Muscle of leg (tissue), 11 donors: ENCODE measurements around the gene MAB21L4. TPM values are rescaled to one million over a fixed set of nuclear protein-coding genes. Genes with fewer than 3 reads are reported as not detected.

Experiments used
- DNase-seq: peaks from one replicate; pipeline ENCODE4 v3.0.0; 2013
- H3K27ac ChIP-seq: one replicate; pipeline ENCODE4 v1.5.1; 2013; ENCODE audit warnings: mild to moderate bottlenecking, low read length, control low read depth
- H3K27me3 ChIP-seq: one replicate; pipeline ENCODE4 v1.6.1; 2013; ENCODE audit warnings: low read length; ENCODE audit not compliant: control insufficient read depth, insufficient read depth
- H3K36me3 ChIP-seq: one replicate; pipeline ENCODE4 v1.6.1; 2013; ENCODE audit warnings: low read length; ENCODE audit not compliant: control insufficient read depth, insufficient read depth
- H3K4me1 ChIP-seq: one replicate; pipeline ENCODE4 v1.6.1; 2013; ENCODE audit warnings: low read length; ENCODE audit not compliant: control insufficient read depth, insufficient read depth
- H3K4me3 ChIP-seq: one replicate; pipeline ENCODE4 v1.5.1; 2013; ENCODE audit warnings: low read length, control low read depth
- H3K9me3 ChIP-seq: replicated peaks from 2 replicates; pipeline ENCODE4 v1.6.1; 2013; ENCODE audit warnings: low read depth, low read length; ENCODE audit not compliant: control insufficient read depth
- WGBS: methylation state at CpG from one replicate; pipeline ENCODE4 v1.1.5; 2013; ENCODE audit warnings: missing lambda C conversion rate; ENCODE audit not compliant: insufficient coverage; 5-methylcytosine and 5-hydroxymethylcytosine counted together
- polyA plus RNA-seq, 8 donors: library from polyadenylated mRNA; unstranded; fragments of 120-200 nt; gene quantifications; one replicate each; pipeline versions ENCODE4 v1.2.1 to v1.2.3, GENCODE V29; 2013; ENCODE audit warnings: inconsistent platforms in 1 of 8, low replicate concordance in 1 of 8; ENCODE audit not compliant: insufficient read length in 8 of 8, insufficient read depth in 1 of 8
- total RNA-seq: library from RNA; stranded (reverse); fragments of 120-200 nt; gene quantifications from one replicate; pipeline ENCODE4 v1.2.4, GENCODE V29; 2013

MAB21L4 gene
- total and polyA plus RNA-seq, 9 donors = 0.06 to 2.4 (median 0.36) TPM; not detected in 4

- H3K4me1 ChIP-seq = peaks cover 42% of the 10 kb centered on the region
- no peaks in the 10 kb centered on the region for H3K36me3 ChIP-seq
- 86% methylated on average over 10 of the region's 11 CpGs for WGBS
- no peak overlapping the region for H3K4me3 ChIP-seq
- no peak overlapping the region for H3K27ac ChIP-seq
- DNase-seq = no peak
- peaks cover 2% of the 10 kb centered on the region for H3K9me3 ChIP-seq
- H3K27me3 ChIP-seq = no peaks in the 10 kb centered on the region
Observed at GRCh38 chr2:240931319-240931949, 35.5 kb upstream of the MAB21L4 start.

- H3K4me1 ChIP-seq = peaks cover 42% of the 10 kb centered on the region
- no peak overlapping the region for H3K4me3 ChIP-seq
- H3K27ac ChIP-seq = no peak overlapping the region
- H3K9me3 ChIP-seq = peaks cover 2% of the 10 kb centered on the region
- peaks cover 4% of the 10 kb centered on the region for H3K27me3 ChIP-seq
- 58% methylated on average over 26 of the region's 26 CpGs for WGBS
- DNase-seq = no peak
- no peaks in the 10 kb centered on the region for H3K36me3 ChIP-seq
Observed at GRCh38 chr2:240930631-240931318, 34.8 kb upstream of the MAB21L4 start.

DNA sequence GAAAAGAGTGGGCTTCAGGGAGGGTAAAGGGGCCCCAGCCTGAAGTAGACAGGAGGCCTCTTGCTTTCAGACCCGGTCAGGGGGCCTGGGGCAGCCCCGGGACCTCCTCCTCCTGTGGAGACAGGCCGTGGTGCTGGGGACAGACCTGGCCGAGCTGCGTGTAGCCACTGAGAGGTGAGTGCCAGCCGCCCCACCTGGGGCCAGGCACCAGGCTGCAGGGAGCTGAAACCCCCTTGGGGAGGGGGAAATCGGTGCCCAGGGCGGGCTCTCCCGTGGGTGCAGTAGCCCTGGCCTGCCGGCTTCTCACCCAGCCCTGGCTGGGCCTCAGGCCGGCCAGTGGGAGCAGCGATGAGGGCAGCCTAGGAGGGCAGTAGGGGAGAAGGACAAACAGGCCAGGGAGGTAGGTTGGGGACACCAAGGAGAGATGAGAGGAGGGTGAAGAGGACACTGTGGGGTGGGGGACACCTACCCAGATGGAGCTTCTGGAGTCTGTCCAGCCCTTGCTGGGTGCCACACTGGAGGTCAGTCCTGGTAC, 34.2 kb upstream of the MAB21L4 start:
- no peak overlapping the region for H3K27ac ChIP-seq
- peaks cover 2% of the 10 kb centered on the region for H3K9me3 ChIP-seq
- 73% methylated on average over 9 of the region's 12 CpGs for WGBS
- no peaks in the 10 kb centered on the region for H3K36me3 ChIP-seq
- no peak for DNase-seq
- no peak overlapping the region for H3K4me3 ChIP-seq
- peaks cover 4% of the 10 kb centered on the region for H3K27me3 ChIP-seq
- H3K4me1 ChIP-seq = peaks cover 38% of the 10 kb centered on the region

GRCh38 chr2:240929364-240930095, 33.6 kb upstream of the MAB21L4 start:
- H3K4me1 ChIP-seq = peaks cover 32% of the 10 kb centered on the region
- WGBS = 47% methylated on average over 5 of the region's 10 CpGs
- DNase-seq = no peak
- H3K9me3 ChIP-seq = peaks cover 2% of the 10 kb centered on the region
- no peak overlapping the region for H3K27ac ChIP-seq
- H3K4me3 ChIP-seq = no peak overlapping the region
- no peaks in the 10 kb centered on the region for H3K36me3 ChIP-seq
- peaks cover 4% of the 10 kb centered on the region for H3K27me3 ChIP-seq

GRCh38 chr2:240928476-240929363, 32.8 kb upstream of the MAB21L4 start:
- peaks cover 2% of the 10 kb centered on the region for H3K9me3 ChIP-seq
- 86% methylated on average over 20 of the region's 24 CpGs for WGBS
- DNase-seq = no peak
- no peak overlapping the region for H3K4me3 ChIP-seq
- no peak overlapping the region for H3K27ac ChIP-seq
- no peaks in the 10 kb centered on the region for H3K36me3 ChIP-seq
- peaks cover 25% of the 10 kb centered on the region for H3K4me1 ChIP-seq
- H3K27me3 ChIP-seq = peaks cover 4% of the 10 kb centered on the region

DNA sequence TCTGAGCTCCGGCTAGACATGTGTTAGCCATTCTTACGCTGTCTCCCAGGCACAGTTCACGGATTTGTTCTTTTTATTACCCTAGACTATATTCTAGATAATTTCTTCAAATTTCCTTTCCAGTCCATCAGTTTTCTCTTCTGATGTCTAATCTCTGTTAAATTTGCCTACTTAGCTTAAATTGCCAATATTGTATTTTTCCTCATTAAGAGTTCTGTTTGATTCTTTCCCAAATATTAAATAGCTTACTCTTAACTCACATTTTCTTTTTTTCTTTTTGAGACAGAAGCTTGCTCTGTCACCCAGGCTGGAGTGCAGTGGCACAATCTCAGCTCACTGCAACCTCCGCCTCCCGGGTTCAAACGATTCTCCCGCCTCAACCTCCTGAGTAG, 31.4 kb upstream of the MAB21L4 start:
- no peak for DNase-seq
- Histone ChIP-seq H3K4me3 (no peak overlapping the region), H3K27me3 (peaks cover 4% of the 10 kb centered on the region), H3K4me1 (peaks cover 18% of the 10 kb centered on the region), H3K36me3 (no peaks in the 10 kb centered on the region), H3K9me3 (peaks cover 2% of the 10 kb centered on the region), H3K27ac (no peak overlapping the region)
- WGBS = 89% methylated on average over 5 of the region's 7 CpGs

- Histone ChIP-seq H3K4me3 (no peak overlapping the region), H3K9me3 (peaks cover 2% of the 10 kb centered on the region), H3K36me3 (no peaks in the 10 kb centered on the region), H3K27me3 (peaks cover 4% of the 10 kb centered on the region), H3K27ac (no peak overlapping the region), H3K4me1 (peaks cover 19% of the 10 kb centered on the region)
- DNase-seq = no peak
- WGBS = 42% methylated on average over 31 of the region's 38 CpGs
Observed at GRCh38 chr2:240926516-240927389, 30.8 kb upstream of the MAB21L4 start.

DNA sequence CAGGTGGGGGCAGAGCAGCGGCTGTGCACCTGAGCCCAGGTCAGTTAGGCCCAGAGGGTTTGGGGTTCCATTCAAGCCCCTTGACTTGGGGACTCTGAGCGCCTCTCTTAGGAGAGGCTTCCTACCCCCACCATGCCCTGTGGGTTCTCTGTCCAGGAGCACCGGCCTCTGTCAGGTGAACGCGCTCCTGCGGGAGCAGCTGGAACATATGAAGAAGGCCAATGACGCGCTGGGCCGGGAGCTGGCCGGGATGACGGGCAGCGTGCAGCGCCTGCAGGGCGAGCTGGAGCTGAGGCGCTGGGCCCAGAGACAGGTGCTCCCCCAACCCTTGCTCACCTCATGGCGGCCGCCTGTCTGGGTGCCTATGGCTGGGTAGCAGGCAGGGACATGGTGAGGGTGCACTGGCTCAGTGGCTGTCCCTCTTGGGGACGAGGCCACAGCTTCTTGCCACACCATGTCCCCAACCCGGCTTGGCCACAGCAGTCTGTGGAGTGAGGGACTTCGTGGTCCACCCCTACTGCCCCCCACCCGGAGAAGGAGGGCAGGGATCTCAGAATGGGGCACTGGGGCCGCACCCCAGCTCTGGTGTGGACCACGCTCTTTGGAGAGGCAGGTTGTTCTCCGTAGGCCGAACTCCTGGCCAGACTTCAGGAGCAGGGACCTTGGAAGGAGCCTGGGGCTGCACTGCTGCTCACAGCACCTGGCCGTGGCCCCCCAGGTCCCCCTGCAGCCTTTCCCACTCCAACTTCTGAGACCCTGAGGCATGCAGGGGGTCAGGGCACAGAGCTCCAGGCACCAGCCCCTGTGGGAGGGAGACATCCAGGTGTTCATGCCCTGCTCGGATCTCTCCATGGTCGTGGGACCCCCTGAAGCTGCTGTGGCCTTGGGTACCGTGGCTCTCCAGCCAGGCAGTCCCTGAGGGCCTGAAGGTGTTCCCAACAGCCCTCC, 29.9 kb upstream of the MAB21L4 start:
- peaks cover 4% of the 10 kb centered on the region for H3K27me3 ChIP-seq
- peaks cover 2% of the 10 kb centered on the region for H3K9me3 ChIP-seq
- no peaks in the 10 kb centered on the region for H3K36me3 ChIP-seq
- no peak overlapping the region for H3K4me3 ChIP-seq
- DNase-seq = no peak
- no peak overlapping the region for H3K27ac ChIP-seq
- peaks cover 28% of the 10 kb centered on the region for H3K4me1 ChIP-seq
- 74% methylated on average over 24 of the region's 29 CpGs for WGBS
